Central memory CD4-positive, alpha-beta T cell (primary cell): ENCODE data around the gene GDE1.

Experiments
- DNase-seq: peaks from one replicate; pipeline ENCODE4 v3.0.0; 2022

GDE1 gene

GRCh38 chr16:19523559-19524355, 1.9 kb upstream of the GDE1 start, which contains the start of gene CCP110:
CCP110 (plus strand) TSS chr16:19523942; CDS start chr16:19527882, 3,940 bp downstream.
- peak; percentile 95 for DNase-seq

GRCh38 chr16:19523184-19523558, 1.3 kb upstream of the GDE1 start:
- DNase-seq, result no peak

GRCh38 chr16:19522760-19523159, 862 bp upstream of the GDE1 start:
- DNase-seq, result no peak

GRCh38 chr16:19522397-19522732, 467 bp upstream of the GDE1 start:
- no peak for DNase-seq

- no peak for DNase-seq
Observed at GRCh38 chr16:19520861-19521331, 1.0 kb downstream of the GDE1 start.

- DNase-seq, result no peak
Observed at GRCh38 chr16:19518388-19518787, 3.5 kb downstream of the GDE1 start.

- DNase-seq, result no peak
Observed at GRCh38 chr16:19517424-19518089, 4.3 kb downstream of the GDE1 start.

GRCh38 chr16:19515757-19516156, 6.1 kb downstream of the GDE1 start:
- DNase-seq, result no peak

GRCh38 chr16:19513377-19514053, 8.4 kb downstream of the GDE1 start:
- no peak for DNase-seq

GRCh38 chr16:19512297-19512696, 9.6 kb downstream of the GDE1 start:
- no peak for DNase-seq

- DNase-seq, result no peak
Observed at GRCh38 chr16:19507867-19508266, 14.0 kb downstream of the GDE1 start.

- no peak for DNase-seq
Observed at GRCh38 chr16:19506965-19507364, 14.9 kb downstream of the GDE1 start.

GRCh38 chr16:19505600-19506303, 16.1 kb downstream of the GDE1 start:
- DNase-seq, result no peak

GRCh38 chr16:19503461-19504075, 18.3 kb downstream of the GDE1 start:
- DNase-seq, result no peak

- peak; percentile 42 for DNase-seq
Observed at GRCh38 chr16:19502395-19503131, 19.3 kb downstream of the GDE1 start.

- no peak for DNase-seq
Observed at GRCh38 chr16:19499481-19499880, 22.4 kb downstream of the GDE1 start.

- DNase-seq, result no peak
Observed at GRCh38 chr16:19499006-19499405, 22.9 kb downstream of the GDE1 start.

GRCh38 chr16:19497176-19497575, 24.7 kb downstream of the GDE1 start:
- DNase-seq, result no peak

- DNase-seq, result no peak
Observed at GRCh38 chr16:19490619-19491018, 31.3 kb downstream of the GDE1 start.

GRCh38 chr16:19488213-19488640, 33.7 kb downstream of the GDE1 start:
- DNase-seq, result no peak

GRCh38 chr16:19486750-19487325, 35.1 kb downstream of the GDE1 start:
- no peak for DNase-seq
